ENCODE measurements around the gene MAGIX. TPM values are rescaled to one million over a fixed set of nuclear protein-coding genes. Genes with fewer than 3 reads are reported as not detected.

Gene MAGIX
- total and polyA plus RNA-seq, 2 donors (not counting 1 experiment from before 2014, with no cell fraction given), result 0.40 to 1.7 TPM

GRCh38 chrX:49210406-49210805 lies 47.8 kb downstream of the MAGIX start:
- H3K4me1 ChIP-seq (ENCODE audit: control insufficient read depth, extremely low read depth, insufficient read depth, low read length), result no peaks in the 10 kb centered on the region
- no peak overlapping the region for H3K9ac ChIP-seq (ENCODE audit: insufficient read depth, low read length)
- H3K4me2 ChIP-seq (ENCODE audit: extremely low read depth, insufficient read depth, low read length), result no peak overlapping the region
- DNase-seq (ENCODE audit: low read depth in 2 of 2), result no peak
- no peak overlapping the region for H3K4me3 ChIP-seq (replicated peaks in 1 of 4; ENCODE audit: control extremely low read depth in 1 of 4, insufficient read depth in 1 of 4, low read depth in 3 of 4, low read length in 4 of 4)
- no peaks in the 10 kb centered on the region for H3K9me3 ChIP-seq (ENCODE audit: control insufficient read depth, insufficient read depth, low read depth, low read length)
- no peak overlapping the region for H2AFZ ChIP-seq (ENCODE audit: low read length)
- H3K79me2 ChIP-seq (ENCODE audit: control insufficient read depth, insufficient read depth, low read length), result no peaks in the 10 kb centered on the region
- no peaks in the 10 kb centered on the region for H3K27me3 ChIP-seq (ENCODE audit: control insufficient read depth, insufficient read depth, low read length)
- H3K27ac ChIP-seq (ENCODE audit: insufficient read depth, low read length), result no peak overlapping the region
- H4K20me1 ChIP-seq (ENCODE audit: control insufficient read depth, extremely low read depth, insufficient read depth, low read length), result no peaks in the 10 kb centered on the region
- TF ChIP-seq EZH2 (IDR thresholded peaks at IDR 0.05; ENCODE audit: low read length, missing control alignments) (no peak), CTCF (conservative IDR thresholded peaks at IDR 0.05 in 1 of 2, IDR thresholded peaks at IDR 0.05 in 1 of 2; ENCODE audit: low read depth in 1 of 2, low read length in 2 of 2) (no peak)
- H3K36me3 ChIP-seq (ENCODE audit: control insufficient read depth, insufficient read depth, low read length), result no peaks in the 10 kb centered on the region

- Histone ChIP-seq H3K4me1 (ENCODE audit: control insufficient read depth, extremely low read depth, insufficient read depth, low read length) (no peaks in the 10 kb centered on the region), H4K20me1 (ENCODE audit: control insufficient read depth, extremely low read depth, insufficient read depth, low read length) (no peaks in the 10 kb centered on the region), H3K27ac (ENCODE audit: insufficient read depth, low read length) (no peak overlapping the region), H3K27me3 (ENCODE audit: control insufficient read depth, insufficient read depth, low read length) (no peaks in the 10 kb centered on the region), H3K4me3 (replicated peaks in 1 of 4; ENCODE audit: control extremely low read depth in 1 of 4, insufficient read depth in 1 of 4, low read depth in 3 of 4, low read length in 4 of 4) (no peak overlapping the region), H3K4me2 (ENCODE audit: extremely low read depth, insufficient read depth, low read length) (no peak overlapping the region), H3K79me2 (ENCODE audit: control insufficient read depth, insufficient read depth, low read length) (no peaks in the 10 kb centered on the region), H3K36me3 (ENCODE audit: control insufficient read depth, insufficient read depth, low read length) (no peaks in the 10 kb centered on the region), H3K9me3 (ENCODE audit: control insufficient read depth, insufficient read depth, low read depth, low read length) (no peaks in the 10 kb centered on the region), H3K9ac (ENCODE audit: insufficient read depth, low read length) (no peak overlapping the region), H2AFZ (ENCODE audit: low read length) (no peak overlapping the region)
- no peak for DNase-seq (ENCODE audit: low read depth in 2 of 2)
- TF ChIP-seq CTCF (conservative IDR thresholded peaks at IDR 0.05 in 1 of 2, IDR thresholded peaks at IDR 0.05 in 1 of 2; ENCODE audit: low read depth in 1 of 2, low read length in 2 of 2) (no peak), EZH2 (IDR thresholded peaks at IDR 0.05; ENCODE audit: low read length, missing control alignments) (no peak)
Measured at GRCh38 chrX:49211074-49211473, 48.5 kb downstream of the MAGIX start.

DNA sequence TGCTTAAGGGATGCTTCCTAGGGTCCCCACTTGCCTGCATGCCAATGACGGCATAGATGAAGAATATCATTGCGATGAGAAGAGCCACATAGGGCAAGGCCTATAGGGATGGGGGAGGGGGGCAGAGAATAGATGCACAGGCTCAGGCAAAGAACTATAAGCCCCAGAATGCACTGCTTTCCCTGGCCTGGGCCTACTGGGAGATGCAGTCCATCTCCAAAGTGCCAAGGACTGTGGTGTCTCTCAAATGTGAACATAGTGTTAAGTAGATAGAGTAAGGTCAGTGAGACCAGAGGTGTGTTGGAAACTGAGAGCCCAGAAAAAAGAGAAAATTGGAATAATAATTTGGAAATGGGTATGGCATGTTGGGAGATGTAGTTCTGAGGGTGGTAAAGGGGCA lies 49.7 kb downstream of the MAGIX start:
- TF ChIP-seq EZH2 (IDR thresholded peaks at IDR 0.05; ENCODE audit: low read length, missing control alignments) (no peak), CTCF (conservative IDR thresholded peaks at IDR 0.05 in 1 of 2, IDR thresholded peaks at IDR 0.05 in 1 of 2; ENCODE audit: low read depth in 1 of 2, low read length in 2 of 2) (no peak)
- Histone ChIP-seq H3K36me3 (ENCODE audit: control insufficient read depth, insufficient read depth, low read length) (no peaks in the 10 kb centered on the region), H4K20me1 (ENCODE audit: control insufficient read depth, extremely low read depth, insufficient read depth, low read length) (no peaks in the 10 kb centered on the region), H3K4me3 (replicated peaks in 1 of 4; ENCODE audit: control extremely low read depth in 1 of 4, insufficient read depth in 1 of 4, low read depth in 3 of 4, low read length in 4 of 4) (no peak overlapping the region), H2AFZ (ENCODE audit: low read length) (no peak overlapping the region), H3K4me1 (ENCODE audit: control insufficient read depth, extremely low read depth, insufficient read depth, low read length) (no peaks in the 10 kb centered on the region), H3K79me2 (ENCODE audit: control insufficient read depth, insufficient read depth, low read length) (no peaks in the 10 kb centered on the region), H3K4me2 (ENCODE audit: extremely low read depth, insufficient read depth, low read length) (no peak overlapping the region), H3K9me3 (ENCODE audit: control insufficient read depth, insufficient read depth, low read depth, low read length) (no peaks in the 10 kb centered on the region), H3K27ac (ENCODE audit: insufficient read depth, low read length) (no peak overlapping the region), H3K9ac (ENCODE audit: insufficient read depth, low read length) (no peak overlapping the region), H3K27me3 (ENCODE audit: control insufficient read depth, insufficient read depth, low read length) (no peaks in the 10 kb centered on the region)
- DNase-seq (ENCODE audit: low read depth in 2 of 2), result no peak
